HG03060 (cell line): Measurements from ENCODE around the gene FCSK.
A peak's percentile ranks its signal among the peaks of the same experiment; 100 is the strongest.
"Not testable (repeated sequence)": the region's sequence is repeated elsewhere in the genome, so short reads cannot be mapped to it uniquely, and the experiment has no call there.

Source experiments
- ATAC-seq: cut with Tn5 transposase; IDR thresholded peaks from one replicate; pipeline ENCODE4 v1.9.1; 2021; ENCODE audit warnings: low read depth, moderate number of reproducible peaks; ENCODE audit not compliant: unreplicated experiment

The FCSK gene

DNA sequence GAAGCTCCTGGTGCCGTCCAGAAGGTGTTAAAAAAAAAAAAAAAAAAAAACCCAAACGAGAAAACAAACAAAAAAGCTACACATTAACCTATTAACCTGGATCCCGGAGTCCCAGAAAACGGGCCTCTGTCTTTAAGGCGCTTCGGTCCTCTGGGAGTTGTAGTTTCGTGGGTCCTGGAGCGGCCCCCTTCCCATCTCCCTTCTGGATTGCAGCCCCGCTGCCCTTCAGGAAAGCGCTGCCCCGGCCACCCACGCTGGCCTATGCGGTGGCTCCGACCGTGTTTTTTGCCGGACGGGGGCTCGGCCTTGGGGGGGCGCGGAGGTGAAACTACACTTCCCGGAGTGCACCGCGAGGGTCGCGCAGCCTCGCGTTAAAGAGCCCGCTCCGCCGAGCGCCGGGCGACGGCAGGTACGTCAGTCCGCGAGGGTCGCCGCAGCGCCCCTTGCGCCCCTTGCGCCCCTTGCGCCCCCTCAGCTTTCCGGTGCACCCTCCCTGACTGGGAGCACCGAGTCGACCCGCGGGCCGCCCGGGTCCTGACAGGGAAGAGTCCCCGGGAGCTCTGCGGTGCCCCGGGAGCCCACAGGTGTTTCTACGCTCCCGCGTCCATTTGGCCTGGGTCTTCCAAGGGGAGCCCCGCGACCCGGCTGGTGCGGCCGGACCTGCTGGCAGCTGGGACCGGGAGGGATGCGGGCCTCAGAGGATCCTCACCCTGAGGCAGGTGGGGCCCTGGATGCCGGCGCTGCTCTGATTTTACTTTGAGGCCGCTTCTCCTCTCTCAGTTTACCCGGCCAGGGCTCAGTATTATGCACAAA, at the start of gene FCSK:
TSS of gene FCSK (plus strand) at position 374 of the 813 bp plus-strand sequence. CDS start 8,596 bp downstream, outside the sequence.
- peak; percentile 58 for ATAC-seq

- ATAC-seq: not testable (repeated sequence)
These were observed 48.3 kb upstream of the FCSK start for GRCh38 chr16:70406104-70406503.

DNA sequence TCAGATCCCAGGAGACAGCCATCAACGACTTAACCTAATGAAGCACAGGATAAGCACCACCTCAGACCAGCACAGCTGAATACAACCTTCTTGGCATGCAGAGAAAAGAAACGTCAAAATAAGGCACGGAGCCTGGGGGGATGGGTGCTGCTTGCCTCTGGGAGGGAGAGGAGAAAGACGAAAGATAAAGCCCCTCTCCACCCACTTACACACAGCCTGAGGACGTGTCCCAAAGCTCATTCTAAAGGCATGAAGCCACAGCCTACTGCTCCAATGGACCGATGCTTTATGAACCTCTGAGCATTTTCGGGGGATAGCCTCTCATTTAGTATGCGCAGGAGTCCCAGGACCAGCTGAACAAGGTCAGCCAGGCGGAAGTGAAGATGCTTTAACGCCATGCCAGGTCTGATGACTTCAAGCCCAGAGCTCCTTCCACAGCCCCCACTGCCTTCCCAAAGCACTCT, 46.6 kb upstream of the FCSK start:
- no peak for ATAC-seq

DNA sequence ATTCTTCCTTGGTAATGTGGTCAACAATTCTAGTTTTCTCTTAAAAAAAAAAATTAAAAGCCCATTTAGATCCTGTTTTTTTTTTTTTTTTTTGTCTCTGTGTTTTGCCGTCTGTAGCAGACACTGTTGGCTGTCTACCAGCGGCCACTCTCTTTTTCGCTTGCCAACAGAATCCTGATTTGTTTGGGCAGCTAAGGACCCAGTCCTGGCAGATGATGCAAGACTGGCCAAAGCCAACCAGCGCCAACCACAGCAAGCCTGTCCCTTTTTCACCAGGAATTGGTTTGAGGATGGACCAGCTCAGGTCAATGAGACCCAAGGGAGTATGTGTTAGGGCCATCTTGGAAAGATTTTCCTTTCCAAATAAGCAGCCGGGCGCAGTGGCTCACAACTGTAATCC, 43.7 kb upstream of the FCSK start:
- no peak for ATAC-seq

GRCh38 chr16:70412385-70412784, 42.0 kb upstream of the FCSK start:
- ATAC-seq: no peak

GRCh38 chr16:70413572-70413971, 40.8 kb upstream of the FCSK start:
- ATAC-seq: not testable (repeated sequence)

- ATAC-seq: peak; percentile 59
These were observed 37.4 kb upstream of the FCSK start for GRCh38 chr16:70416748-70417616.

GRCh38 chr16:70417661-70418060, 36.7 kb upstream of the FCSK start:
- no peak for ATAC-seq

DNA sequence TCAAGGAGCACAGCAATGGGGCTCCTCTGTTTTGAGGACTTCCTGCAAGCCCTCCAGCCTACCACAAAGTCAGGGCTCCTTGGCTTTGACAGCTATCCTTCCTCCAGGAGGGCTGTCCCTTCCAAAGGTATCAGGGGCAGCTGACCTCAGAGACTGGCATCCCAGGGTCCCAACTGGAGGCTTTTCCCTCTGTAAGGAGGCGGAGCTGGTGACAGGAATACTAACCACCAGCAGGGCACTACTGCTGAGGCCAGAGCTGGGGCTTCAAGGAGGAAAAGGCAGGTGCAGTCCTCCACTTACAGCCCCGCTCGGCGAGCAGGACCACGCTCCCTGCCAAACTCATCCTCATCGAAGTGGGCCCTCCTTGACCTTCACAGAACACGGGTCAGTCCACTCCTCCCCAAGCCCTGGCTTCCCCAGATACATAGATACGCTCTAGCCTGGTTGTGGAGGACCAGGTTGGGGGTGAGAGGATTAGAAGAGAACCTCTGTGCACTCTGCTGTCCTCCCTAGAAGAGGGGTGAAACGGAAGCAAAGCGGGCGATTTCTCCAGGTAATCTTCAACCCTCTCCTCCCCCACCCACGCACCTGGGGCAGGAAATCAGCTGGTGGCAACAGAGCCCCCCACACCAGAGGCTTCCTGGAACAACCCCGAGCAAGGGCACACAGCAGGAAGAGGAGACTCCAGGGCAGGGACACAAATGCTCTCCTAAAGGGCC, 36.0 kb upstream of the FCSK start:
- no peak for ATAC-seq

GRCh38 chr16:70418993-70419318, 35.4 kb upstream of the FCSK start:
- ATAC-seq: no peak

DNA sequence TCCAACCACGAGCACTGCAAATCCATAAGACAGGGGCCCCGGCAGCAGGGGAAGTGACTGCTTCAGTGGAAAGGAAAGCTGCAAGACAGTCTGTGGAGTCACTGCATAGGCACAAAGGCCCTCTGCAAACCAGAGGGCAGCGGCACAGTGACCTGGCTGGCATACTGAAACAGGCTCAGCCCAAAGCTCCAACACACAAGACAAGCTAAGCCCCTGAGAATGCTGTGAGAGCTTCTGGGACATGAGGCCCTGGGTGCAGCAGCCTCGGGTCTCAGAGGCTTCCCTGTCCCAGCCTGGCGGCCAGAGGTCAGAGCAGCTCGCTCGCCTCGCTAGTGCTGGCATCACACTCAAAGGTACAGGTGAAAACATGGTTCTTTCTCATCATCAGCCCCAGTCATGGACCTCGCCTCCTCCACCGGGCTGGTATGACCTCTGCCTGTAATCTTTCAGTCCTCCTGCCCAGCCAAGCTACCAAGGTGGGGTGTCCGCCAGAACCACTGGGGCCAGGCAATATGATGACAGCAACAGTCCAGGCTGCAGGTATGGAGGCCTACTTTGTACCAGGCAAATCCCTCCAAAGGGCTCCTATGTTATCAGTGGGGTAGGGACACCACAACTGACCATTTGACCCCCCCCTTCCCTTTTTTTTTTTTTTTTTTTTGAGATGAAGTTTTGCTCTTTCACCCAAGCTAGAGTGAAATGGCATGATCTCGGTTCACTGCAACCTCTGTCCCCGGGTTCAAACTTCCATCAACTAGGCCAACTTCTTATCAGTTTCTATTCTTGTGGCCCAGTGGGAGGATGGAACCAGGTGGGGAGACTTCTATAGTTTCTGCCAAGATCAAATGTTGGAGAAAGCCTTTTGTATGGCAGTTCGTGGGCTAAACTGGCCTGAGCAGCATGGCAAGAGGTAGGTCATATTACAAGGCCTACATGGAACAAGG, 34.7 kb upstream of the FCSK start:
- ATAC-seq: no peak

DNA sequence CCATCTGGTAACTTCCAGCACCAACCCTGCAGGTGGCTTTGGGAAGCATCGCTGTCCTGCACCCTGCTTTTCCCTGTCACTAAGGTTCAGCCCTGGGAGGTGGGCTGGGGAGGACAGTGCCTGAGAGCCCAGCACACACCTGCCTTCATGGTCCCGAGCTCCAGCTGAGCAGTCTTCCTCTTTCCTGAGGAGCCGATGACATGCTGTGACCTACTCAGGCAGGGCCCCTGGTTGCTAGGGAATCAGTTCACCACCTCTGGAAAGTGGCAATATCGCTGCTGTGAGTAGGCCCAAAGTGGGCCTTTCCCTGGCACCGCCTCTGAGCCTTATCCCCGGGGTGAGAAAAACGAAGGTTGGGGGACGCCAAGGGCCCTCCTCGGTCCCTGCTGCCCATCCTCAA, 33.4 kb upstream of the FCSK start:
- no peak for ATAC-seq

DNA sequence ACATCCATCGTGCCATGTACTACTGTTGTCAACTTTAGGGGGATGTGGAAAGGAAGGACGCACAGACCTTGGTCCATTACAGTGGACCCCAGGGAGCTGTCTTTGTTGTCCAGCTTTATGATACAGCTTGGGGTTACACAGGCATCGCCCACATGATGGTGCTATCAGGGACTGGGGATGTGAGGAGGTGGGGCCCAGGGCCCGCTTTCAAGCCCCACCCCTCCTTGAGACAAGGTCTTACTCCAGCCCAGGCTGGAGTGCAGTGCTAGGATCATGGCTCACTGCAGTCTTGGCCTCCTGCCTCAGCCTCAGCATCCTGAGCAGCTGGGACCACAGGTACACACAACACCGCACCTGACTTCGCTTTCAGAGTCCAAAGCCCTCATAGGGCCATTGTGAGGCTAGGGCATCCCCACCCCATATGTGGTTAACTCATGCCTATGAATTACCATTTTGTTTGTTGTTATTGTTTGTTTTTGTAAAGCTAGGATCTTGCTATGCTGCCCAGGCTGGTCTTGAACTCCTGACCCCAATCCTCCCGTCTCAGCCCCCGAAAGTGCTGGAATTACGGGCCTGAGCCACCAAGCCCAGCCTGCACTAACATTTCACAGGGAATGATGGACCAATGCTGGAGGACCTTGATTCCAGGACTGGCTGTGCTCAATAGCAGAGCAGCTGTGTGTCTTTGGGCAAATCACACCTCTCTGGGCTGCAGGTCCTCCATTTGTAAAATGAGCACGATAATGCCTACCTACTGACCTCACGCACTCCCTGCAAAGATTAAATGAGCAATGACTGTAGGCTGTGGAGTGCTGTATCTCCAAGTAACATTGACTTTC, 32.7 kb upstream of the FCSK start:
- ATAC-seq: no peak

GRCh38 chr16:70422543-70422942, 31.9 kb upstream of the FCSK start:
- no peak for ATAC-seq

GRCh38 chr16:70427786-70428177, 26.6 kb upstream of the FCSK start:
- ATAC-seq: no peak

- ATAC-seq: no peak
These were observed 26.0 kb upstream of the FCSK start for GRCh38 chr16:70428178-70428998.

DNA sequence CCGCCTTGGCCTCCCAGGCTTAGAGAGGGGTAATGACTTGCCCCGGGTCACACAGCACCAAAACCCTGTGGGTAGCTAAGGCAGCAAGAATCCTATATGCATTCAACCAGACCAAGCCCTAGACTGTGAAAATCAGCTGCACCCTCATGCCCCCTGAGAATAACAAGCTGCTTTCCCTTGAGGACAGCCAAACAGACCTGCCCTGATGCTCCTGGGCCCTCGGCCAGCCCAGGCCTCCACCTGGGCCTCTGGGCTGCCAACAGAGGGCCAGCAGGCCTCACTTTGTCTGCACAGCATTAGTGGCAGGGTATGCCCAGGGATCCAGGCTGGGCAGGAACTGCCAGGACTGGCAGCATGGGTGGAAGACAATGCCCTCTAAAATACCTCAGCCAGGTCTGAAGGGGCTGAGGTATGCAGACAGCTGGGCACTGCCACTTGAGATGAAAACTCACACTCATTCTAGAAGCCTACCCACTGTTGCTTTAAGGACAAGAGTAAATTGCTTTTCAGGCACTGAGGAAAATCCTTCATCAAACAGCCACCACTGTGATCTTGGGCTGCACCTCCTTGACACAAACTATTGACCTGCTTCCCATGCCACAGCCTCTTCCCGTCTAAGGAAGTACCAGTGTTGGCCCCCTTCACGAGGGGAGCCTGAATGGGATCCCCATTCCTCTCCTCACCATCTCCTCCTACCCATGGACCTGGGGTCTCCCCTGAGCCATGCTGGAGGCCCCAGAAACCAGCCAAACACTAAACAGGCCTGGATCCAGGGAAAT, 24.3 kb upstream of the FCSK start:
- ATAC-seq: no peak
